IPS DF 6.9 (cell line): ENCODE results near the gene OOEP.

Experiments used
- DNase-seq: peaks from one replicate; pipeline ENCODE4 v3.0.0-alpha.2; 2013; ENCODE audit warnings: low read depth, low spot score
- H3K27ac ChIP-seq: one replicate; pipeline ENCODE4 v1.5.1; 2013; ENCODE audit warnings: low read length, control low read depth
- H3K27me3 ChIP-seq: 2 replicates; pipeline ENCODE4 v1.6.1; 2013; ENCODE audit warnings: mild to moderate bottlenecking, low read length; ENCODE audit not compliant: control insufficient read depth, insufficient read depth
- H3K36me3 ChIP-seq: 2 replicates; pipeline ENCODE4 v1.6.1; 2013; ENCODE audit warnings: low read length; ENCODE audit not compliant: control insufficient read depth, insufficient read depth
- H3K4me1 ChIP-seq: 2 replicates; pipeline ENCODE4 v1.6.1; 2013; ENCODE audit warnings: low read length; ENCODE audit not compliant: control insufficient read depth, insufficient read depth
- H3K4me3 ChIP-seq: 2 replicates; pipeline ENCODE4 v1.5.1; 2013; ENCODE audit warnings: mild to moderate bottlenecking, low read length
- H3K9me3 ChIP-seq: 2 replicates; pipeline ENCODE4 v1.6.1; 2013; ENCODE audit warnings: low read length, inconsistent platforms; ENCODE audit not compliant: control insufficient read depth, insufficient read depth
- WGBS: extraction: QIAGEN DNeasy Blood & Tissue Kit; methylation state at CpG from one replicate; pipeline ENCODE4 v1.1.7; 2013; ENCODE audit warnings: mixed read lengths, missing lambda C conversion rate; ENCODE audit not compliant: insufficient read length, insufficient coverage; 5-methylcytosine and 5-hydroxymethylcytosine counted together

Gene OOEP

DNA sequence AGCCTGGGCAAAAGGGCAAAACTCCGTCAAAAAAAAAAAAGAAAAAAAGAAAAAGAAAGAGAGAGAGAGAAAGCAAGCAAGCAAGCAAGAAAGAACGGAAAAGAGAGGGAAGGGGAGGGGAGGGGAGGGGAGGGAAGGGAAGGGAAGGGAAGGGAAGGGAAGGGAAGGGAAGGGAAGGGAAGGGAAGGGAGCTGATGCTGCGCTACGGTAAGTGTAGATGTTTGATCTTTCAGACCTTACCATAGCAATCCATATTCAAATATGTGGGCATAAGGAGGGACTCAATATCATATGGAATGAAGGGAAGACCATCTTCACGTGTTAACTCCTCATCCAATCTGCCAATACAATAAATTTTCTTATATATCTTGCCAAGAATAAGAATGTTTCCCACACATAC lies 27.5 kb downstream of the OOEP start:
- Histone ChIP-seq H3K27me3 (no peaks in the 10 kb centered on the region), H3K9me3 (no peaks in the 10 kb centered on the region), H3K36me3 (no peaks in the 10 kb centered on the region), H3K4me1 (no peaks in the 10 kb centered on the region; the same call in 1 of the 2 replicates), H3K27ac (no peak overlapping the region), H3K4me3 (no peak overlapping the region)
- no CpG with 5 or more reads among the region's 5 CpGs for WGBS
- no peak for DNase-seq

DNA sequence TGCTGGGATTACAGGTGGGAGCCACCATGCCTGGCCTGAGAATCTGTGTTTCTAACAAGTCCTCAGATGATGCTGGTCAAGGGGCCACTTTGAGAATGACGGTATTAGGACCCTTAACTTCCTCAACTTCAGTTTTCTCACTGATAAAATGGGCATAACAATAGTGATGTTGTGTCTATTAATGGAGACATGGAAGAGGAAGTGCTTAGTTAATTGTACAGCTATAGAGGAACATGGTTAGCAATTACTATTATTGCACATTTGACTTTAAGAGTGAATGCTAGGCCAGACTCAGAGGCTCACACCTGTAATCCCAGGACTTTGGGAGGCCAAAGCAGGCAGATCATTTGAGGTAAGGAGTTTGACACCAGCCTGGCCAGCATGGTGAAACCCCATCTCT lies 28.4 kb downstream of the OOEP start:
- no peaks in the 10 kb centered on the region for H3K9me3 ChIP-seq
- no peak overlapping the region for H3K27ac ChIP-seq
- H3K27me3 ChIP-seq = no peaks in the 10 kb centered on the region
- no peak overlapping the region for H3K4me3 ChIP-seq
- H3K36me3 ChIP-seq = no peaks in the 10 kb centered on the region
- H3K4me1 ChIP-seq = no peaks in the 10 kb centered on the region
- no peak for DNase-seq
- WGBS = no CpG with 5 or more reads among the region's 1 CpG

DNA sequence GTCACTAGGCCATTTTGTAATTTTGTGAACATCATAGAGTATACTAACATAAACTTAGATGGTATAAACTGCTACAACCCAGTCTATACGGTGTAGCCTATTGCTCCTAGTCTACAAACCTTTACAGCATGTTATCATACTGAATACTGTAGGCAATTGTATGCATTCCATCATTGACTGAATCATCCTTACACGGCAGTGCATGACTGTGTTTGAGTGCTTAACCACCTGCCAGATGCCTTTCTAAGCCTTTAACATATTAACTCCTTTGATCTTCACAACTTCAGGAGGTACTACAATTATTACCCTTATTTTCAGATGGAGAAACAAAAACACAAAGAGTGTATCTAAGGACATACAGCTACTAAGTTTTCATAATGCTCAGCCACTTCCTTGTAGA lies 29.6 kb downstream of the OOEP start:
- no peak overlapping the region for H3K27ac ChIP-seq
- H3K4me3 ChIP-seq = no peak overlapping the region
- H3K9me3 ChIP-seq = no peaks in the 10 kb centered on the region
- no peaks in the 10 kb centered on the region for H3K4me1 ChIP-seq
- H3K36me3 ChIP-seq = no peaks in the 10 kb centered on the region
- no peak for DNase-seq
- H3K27me3 ChIP-seq = no peaks in the 10 kb centered on the region
- no CpG with 5 or more reads among the region's 2 CpGs for WGBS

DNA sequence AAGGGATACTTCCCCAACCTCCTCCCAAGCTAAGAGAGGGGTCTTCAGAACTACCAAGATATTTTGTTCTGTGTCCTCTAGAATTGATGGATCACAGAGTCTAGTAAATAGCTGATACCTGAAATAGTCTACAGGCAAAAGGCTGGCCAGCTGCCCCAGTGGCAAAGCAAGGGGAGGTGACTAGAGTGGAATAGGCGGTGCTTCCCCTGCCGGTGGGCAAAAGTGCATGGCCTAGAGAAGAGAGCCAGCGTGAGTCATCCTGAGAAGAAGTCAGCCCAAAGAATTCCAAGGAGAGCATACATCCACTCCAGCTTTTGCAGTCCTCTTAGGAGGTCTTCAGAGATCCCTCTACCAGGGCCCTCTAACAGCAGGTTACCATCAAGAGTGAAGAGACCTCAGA lies 30.4 kb downstream of the OOEP start:
- Histone ChIP-seq H3K27ac (no peak overlapping the region), H3K4me1 (no peaks in the 10 kb centered on the region), H3K36me3 (no peaks in the 10 kb centered on the region), H3K4me3 (no peak overlapping the region), H3K27me3 (no peaks in the 10 kb centered on the region), H3K9me3 (no peaks in the 10 kb centered on the region)
- WGBS = no CpG with 5 or more reads among the region's 3 CpGs
- no peak for DNase-seq

DNA sequence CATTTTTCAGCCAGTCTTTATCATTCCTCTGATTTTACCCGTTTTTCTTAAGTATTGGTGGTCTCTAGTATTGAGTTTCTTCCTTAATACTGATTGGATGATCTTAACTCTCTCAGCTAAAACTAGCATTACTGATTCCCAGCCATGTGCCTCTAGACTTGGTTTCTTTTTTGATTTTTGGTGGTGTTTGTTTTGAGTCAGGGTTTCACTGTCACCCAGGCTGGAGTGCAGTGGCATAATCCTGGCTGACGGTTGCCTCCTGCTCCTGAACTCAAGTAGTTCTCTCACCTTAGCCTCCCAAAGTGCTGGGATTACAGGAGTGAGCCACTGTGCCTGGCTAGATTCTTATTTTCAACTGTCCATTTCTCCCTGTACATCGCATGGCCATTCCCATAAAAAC lies 40.5 kb downstream of the OOEP start:
- WGBS = no CpG with 5 or more reads among the region's 3 CpGs
- peaks cover 1% of the 10 kb centered on the region; the same call in 1 of the 2 replicates for H3K4me1 ChIP-seq
- no peak overlapping the region for H3K27ac ChIP-seq
- H3K4me3 ChIP-seq = no peak overlapping the region
- H3K9me3 ChIP-seq = no peaks in the 10 kb centered on the region
- no peaks in the 10 kb centered on the region for H3K36me3 ChIP-seq
- H3K27me3 ChIP-seq = no peaks in the 10 kb centered on the region
- DNase-seq = no peak

DNA sequence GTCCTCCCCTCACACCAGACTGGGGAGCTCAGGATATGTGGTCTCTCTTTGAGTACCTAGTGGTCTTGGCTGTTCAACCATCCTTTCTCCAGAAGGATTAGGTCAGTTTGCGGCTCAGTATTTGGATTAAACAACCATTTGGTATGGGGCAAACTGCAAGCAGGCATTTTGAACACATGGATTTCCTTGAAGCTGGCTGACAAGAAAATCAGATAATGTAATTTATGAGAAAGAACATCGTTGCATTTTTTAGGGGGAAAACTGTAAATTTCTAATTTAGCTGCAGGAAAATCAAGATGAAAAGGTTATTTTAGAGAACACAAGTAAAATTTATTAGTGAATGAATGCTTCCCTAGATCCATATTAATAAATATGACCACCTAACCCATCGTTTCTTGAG lies 40.9 kb downstream of the OOEP start:
- no CpG with 5 or more reads among the region's 3 CpGs for WGBS
- Histone ChIP-seq H3K27me3 (no peaks in the 10 kb centered on the region), H3K4me1 (peaks cover 1% of the 10 kb centered on the region; the same call in 1 of the 2 replicates)

DNA sequence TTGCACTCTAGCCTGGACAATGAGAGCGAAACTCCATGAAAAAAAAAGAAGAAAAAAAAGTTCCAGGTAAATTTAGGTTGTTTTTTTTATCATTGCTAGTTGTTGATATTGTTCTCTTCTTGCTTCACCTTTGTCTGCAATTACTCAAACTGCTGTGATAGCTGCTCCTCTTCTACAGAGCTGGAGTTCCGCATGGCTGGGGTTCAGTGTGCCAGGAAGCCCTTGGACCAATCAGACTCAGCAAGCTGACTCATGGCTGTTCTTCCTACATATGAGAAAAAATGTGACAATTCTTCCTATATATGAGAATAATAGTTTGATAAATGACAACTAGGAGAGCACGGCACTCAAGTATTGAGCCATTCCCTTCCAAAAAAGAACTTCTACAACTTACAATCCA lies 44.0 kb downstream of the OOEP start:
- no peak for DNase-seq
- H3K27me3 ChIP-seq = no peaks in the 10 kb centered on the region
- H3K4me1 ChIP-seq = peaks cover 1% of the 10 kb centered on the region; the same call in 1 of the 2 replicates
- H3K4me3 ChIP-seq = no peak overlapping the region
- no peaks in the 10 kb centered on the region for H3K9me3 ChIP-seq
- H3K36me3 ChIP-seq = no peaks in the 10 kb centered on the region
- no peak overlapping the region for H3K27ac ChIP-seq
- WGBS = no CpG with 5 or more reads among the region's 3 CpGs

More for the DNA sequence above, 40.9 kb downstream of the OOEP start:
- Histone ChIP-seq H3K4me3 (no peak overlapping the region), H3K36me3 (no peaks in the 10 kb centered on the region), H3K9me3 (no peaks in the 10 kb centered on the region), H3K27ac (no peak overlapping the region)
- DNase-seq = no peak

DNA sequence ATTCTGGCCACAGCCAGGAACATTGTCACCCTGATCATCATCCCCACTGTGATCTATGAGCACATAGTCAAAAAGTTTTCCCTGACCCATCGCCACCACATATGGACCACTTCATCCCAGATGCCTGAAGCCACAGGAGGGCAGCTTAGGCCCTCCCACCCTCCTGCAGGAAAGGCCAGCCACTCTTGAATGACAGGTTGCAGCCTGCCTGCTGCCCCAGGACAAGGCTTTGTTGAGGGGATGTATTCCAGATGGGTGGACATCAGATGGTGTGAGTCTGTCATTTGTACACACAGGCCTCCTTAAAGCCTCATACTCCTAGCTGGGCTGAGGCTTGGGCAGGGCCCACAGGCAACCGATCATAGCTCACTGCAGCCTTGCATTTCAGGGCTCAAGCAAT lies 46.4 kb downstream of the OOEP start:
- H3K36me3 ChIP-seq = no peaks in the 10 kb centered on the region
- DNase-seq = no peak
- no peaks in the 10 kb centered on the region; the same call in 1 of the 2 replicates for H3K4me1 ChIP-seq
- no peaks in the 10 kb centered on the region for H3K9me3 ChIP-seq
- H3K27ac ChIP-seq = no peak overlapping the region
- no peaks in the 10 kb centered on the region for H3K27me3 ChIP-seq
- WGBS = no CpG with 5 or more reads among the region's 2 CpGs
- no peak overlapping the region for H3K4me3 ChIP-seq
